ENCODE data around the gene TDRD9. TPM values are rescaled to one million over a fixed set of nuclear protein-coding genes. Genes with fewer than 3 reads are reported as not detected.

TDRD9 gene
- total RNA-seq, 1 donor from 2014 or later, result 4.8 TPM

DNA sequence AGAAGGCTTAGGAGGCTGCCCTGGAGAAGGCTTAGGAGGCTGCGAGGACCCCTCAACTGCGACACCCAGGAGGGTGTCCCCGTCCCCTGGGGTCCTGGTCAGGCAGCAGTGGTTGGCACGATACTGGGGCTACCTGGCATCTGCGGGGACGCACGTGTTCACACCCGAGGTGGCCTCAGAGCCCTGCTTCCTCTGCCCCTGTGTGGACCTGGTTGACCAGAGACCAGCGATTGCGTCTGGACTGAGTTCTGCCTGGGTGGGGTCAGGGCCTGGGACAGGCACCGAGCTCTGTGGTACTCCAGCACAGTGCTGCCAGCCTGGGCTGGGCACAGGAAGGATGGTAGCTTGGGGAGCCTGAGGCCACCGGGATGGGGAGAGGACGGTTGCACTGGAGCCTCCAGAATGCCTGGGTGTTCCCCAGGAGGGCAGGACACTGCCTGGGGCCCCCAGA, 158.0 kb downstream of the TDRD9 start:
- intact Hi-C loops (cut with micrococcal nuclease), result no loop called here
- peak overlapping the region; percentile 86 for H3K27ac ChIP-seq (replicated peaks)

DNA sequence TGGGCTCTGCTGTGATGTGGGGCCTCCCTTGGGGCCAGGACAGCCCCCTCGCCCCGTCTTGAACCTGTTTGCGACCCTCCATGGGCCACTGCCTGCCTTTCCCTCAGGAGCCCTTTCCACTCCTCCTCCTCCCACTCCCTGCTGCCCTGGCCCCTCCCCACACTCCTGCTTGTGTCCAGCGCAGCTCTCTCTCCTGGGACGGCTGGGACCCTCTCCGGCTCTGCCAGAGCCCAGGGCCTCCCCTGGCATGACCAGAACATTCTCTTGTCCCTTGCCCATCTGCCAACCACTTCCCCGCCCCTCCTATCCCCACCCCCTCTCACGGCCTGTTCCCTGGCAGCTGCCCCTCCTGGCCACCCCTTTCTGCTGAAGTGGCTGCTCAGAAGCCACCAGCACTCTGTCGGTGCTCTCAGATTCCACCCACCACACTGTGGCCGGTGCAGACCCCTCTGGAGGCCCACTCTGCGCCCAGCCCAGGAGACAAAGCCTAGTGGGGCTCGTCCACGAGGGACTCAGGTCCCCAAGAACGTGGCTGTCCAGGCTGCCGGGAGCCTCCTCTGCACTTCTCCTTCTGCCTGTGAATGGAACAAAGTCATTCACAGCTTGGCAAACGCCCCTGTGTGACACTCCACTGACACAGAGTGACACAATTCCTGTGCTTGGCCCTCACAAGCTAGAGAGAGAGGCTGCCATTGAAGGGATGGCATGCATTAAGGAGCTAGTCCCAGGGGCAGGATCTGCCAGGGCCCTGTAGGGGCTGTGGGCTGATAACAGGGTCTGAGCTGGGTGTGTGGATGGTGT, 158.6 kb downstream of the TDRD9 start:
- intact Hi-C loops (cut with micrococcal nuclease), result no loop called here
- Histone ChIP-seq H3K36me3 (no peaks in the 10 kb centered on the region), H3K4me3 (peak overlapping the region; percentile 65), H3K27me3 (ENCODE audit: low read depth) (peaks cover 54% of the 10 kb centered on the region), H3K4me1 (peaks cover 63% of the 10 kb centered on the region), H3K27ac (replicated peaks) (peak overlapping the region; percentile 86), H3K9me3 (replicated peaks) (no peaks in the 10 kb centered on the region)
- DNase-seq, result peak; percentile 51
- TF ChIP-seq, protein P1, sequence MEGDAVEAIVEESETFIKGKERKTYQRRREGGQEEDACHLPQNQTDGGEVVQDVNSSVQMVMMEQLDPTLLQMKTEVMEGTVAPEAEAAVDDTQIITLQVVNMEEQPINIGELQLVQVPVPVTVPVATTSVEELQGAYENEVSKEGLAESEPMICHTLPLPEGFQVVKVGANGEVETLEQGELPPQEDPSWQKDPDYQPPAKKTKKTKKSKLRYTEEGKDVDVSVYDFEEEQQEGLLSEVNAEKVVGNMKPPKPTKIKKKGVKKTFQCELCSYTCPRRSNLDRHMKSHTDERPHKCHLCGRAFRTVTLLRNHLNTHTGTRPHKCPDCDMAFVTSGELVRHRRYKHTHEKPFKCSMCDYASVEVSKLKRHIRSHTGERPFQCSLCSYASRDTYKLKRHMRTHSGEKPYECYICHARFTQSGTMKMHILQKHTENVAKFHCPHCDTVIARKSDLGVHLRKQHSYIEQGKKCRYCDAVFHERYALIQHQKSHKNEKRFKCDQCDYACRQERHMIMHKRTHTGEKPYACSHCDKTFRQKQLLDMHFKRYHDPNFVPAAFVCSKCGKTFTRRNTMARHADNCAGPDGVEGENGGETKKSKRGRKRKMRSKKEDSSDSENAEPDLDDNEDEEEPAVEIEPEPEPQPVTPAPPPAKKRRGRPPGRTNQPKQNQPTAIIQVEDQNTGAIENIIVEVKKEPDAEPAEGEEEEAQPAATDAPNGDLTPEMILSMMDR (IDR thresholded peaks at IDR 0.05; ENCODE audit: borderline replicate concordance), result no peak

More for the DNA sequence above, 158.0 kb downstream of the TDRD9 start:
- TF ChIP-seq, protein P1 (IDR thresholded peaks at IDR 0.05; ENCODE audit: borderline replicate concordance), result no peak
- Histone ChIP-seq H3K36me3 (no peaks in the 10 kb centered on the region), H3K9me3 (replicated peaks) (no peaks in the 10 kb centered on the region), H3K4me1 (peaks cover 60% of the 10 kb centered on the region), H3K27me3 (ENCODE audit: low read depth) (peaks cover 60% of the 10 kb centered on the region), H3K4me3 (peak overlapping the region; percentile 65)
- DNase-seq, result peak; percentile 7

DNA sequence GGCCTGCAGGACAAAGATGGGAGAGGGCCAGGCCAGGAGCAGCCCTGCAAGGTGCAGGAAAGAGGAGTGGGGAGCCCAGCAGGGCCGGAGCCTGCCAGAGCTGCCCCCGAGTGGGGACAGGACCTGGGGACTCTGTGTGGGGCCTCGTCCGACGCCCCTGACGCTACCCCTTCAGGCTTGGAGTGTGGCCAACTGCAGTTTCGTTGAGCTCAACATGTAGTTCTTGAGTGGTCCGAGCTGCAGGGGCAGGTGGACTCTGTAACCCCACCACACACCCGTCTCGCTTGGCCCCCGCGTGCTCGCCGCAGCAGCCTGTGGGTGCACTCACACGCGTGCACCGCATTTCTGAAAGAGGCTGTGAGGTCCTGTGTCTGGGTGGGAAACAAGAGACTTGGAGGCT, 159.2 kb downstream of the TDRD9 start:
- no peaks in the 10 kb centered on the region for H3K9me3 ChIP-seq (replicated peaks)
- H3K4me3 ChIP-seq, result no peak overlapping the region
- peak overlapping the region; percentile 86 for H3K27ac ChIP-seq (replicated peaks)
- peaks cover 59% of the 10 kb centered on the region for H3K4me1 ChIP-seq
- no peak for DNase-seq
- H3K36me3 ChIP-seq, result no peaks in the 10 kb centered on the region
- H3K27me3 ChIP-seq (ENCODE audit: low read depth), result peaks cover 56% of the 10 kb centered on the region
- TF ChIP-seq, protein P1 (IDR thresholded peaks at IDR 0.05; ENCODE audit: borderline replicate concordance), result no peak
- intact Hi-C loops (cut with micrococcal nuclease), result no loop called here

DNA sequence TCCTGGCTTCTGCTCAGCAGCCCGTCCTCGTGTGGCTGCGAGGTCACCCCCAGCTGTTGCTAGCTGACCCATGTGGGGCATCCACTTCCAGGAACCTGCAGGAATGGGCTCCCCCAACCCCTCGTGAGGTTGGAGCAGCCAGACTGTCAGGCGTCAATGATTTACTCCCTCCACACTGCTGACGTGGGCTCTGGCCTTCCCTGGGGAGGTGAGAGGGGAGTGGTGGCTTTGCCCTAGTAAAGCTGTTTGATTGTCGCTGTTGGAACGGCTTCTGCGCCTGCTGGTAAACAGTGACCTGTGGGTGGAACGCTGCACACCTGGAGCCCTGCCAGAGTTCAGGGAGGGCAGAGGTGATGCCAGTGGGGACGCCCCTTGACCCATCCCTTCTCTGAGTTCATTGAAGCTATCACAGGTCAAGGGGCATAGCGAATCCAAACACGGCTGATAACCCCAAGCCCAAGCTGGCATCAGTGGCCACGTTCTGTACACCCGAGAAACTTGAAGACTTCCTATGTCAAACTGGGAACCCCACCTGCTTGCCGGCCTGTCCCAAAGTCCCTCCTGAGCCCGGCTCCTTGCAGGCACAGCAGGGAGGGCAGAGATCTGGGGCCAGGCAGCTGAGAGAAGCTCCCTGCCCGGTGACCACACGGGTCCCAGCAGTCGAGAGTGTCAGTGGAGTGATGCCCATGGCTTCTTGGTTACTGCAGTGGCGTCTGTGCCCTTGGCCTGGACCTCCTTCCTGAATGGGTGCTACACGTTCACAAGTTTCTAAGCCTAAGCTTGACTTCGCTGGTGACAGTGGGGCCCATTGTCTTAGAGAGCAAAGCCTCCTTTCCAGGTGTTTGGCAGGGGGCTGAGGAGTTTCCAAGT, 160.0 kb downstream of the TDRD9 start:
- H3K4me1 ChIP-seq, result peaks cover 52% of the 10 kb centered on the region
- intact Hi-C loops (cut with micrococcal nuclease), result no loop called here
- H3K27ac ChIP-seq (replicated peaks), result no peak overlapping the region
- DNase-seq, result peak; percentile 11
- peaks cover 52% of the 10 kb centered on the region for H3K27me3 ChIP-seq (ENCODE audit: low read depth)
- no peaks in the 10 kb centered on the region for H3K36me3 ChIP-seq
- no peaks in the 10 kb centered on the region for H3K9me3 ChIP-seq (replicated peaks)
- TF ChIP-seq, protein P1 (IDR thresholded peaks at IDR 0.05; ENCODE audit: borderline replicate concordance), result no peak
- no peak overlapping the region for H3K4me3 ChIP-seq

DNA sequence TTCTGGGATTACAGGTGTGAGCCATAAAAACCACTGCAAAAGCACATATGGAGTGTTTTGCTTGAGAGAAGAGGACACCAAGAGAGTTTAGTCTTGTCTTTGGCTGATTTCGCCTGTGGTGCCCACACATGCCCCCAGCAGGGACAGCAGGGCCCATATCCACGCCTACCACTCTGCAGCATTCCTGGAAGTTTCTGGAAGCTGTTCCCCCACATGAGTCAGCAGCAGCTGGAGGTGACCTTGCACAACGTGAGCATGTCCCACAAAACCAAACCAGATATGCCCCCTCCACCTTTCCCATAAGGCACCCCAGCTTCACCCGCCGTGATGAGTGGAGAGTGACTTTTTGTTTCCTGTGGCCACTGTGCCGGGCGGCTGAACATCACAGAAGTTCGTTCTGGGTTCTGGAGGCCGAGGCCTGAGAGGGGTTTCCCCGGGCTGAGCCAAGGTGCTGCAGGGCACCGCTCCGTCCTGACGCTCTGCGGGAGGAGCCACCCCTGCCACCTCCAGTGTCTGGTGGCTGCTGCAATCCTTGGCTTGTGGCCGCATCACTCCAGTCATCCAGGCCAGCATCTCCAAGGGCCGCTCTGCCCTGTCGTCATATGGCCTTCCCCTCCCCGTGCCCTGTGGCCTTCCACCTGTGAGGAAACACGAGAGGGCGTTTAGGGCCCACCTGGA, 162.0 kb downstream of the TDRD9 start:
- TF ChIP-seq, protein P1 (IDR thresholded peaks at IDR 0.05; ENCODE audit: borderline replicate concordance), result no peak
- Histone ChIP-seq H3K4me1 (peaks cover 38% of the 10 kb centered on the region), H3K36me3 (no peaks in the 10 kb centered on the region), H3K27ac (replicated peaks) (no peak overlapping the region), H3K27me3 (ENCODE audit: low read depth) (peaks cover 49% of the 10 kb centered on the region), H3K4me3 (no peak overlapping the region), H3K9me3 (replicated peaks) (no peaks in the 10 kb centered on the region)
- intact Hi-C loops (cut with micrococcal nuclease), result no loop called here
- peak; percentile 7 for DNase-seq
